SIG-M5 (cell line): ENCODE results near the gene SEMA4A.
"Not testable (repeated sequence)": the region's sequence is repeated elsewhere in the genome, so short reads cannot be mapped to it uniquely, and the experiment has no call there.

Experiments used
- DNase-seq: peaks from one replicate; lab custom pipeline; 2025; lab: John Stamatoyannopoulos, UW

SEMA4A gene

DNA sequence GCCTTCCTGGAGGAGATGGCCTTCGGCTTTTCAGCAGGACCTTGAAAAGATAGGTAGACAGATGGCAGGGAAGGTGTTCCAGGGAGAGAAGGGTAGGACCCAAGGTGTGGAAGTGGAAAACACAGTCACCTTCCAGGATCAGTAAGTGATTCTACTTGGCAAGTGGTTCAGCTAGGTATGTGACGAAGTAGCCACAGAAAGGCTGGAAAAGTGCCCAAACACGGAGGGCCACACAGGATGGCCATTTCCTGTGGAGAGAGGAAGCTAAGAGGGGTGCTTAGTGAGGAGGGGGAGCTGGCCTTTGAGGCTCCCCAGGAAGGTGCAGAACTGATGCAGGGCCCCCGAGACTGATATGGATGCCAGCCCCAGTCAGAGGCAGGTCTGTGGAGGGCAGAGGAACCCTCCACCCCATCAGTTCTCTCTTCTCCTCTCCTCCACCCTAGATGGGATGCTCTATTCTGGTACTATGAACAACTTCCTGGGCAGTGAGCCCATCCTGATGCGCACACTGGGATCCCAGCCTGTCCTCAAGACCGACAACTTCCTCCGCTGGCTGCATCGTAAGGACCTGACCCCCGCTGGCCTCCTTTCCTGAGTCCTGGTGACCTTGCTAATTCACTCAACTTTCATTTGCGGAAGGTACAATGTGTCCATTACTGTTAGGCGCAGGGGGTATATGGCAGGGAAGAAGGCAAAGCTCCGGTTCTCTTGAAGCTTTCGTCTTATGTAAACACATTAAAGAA, 6.8 kb downstream of the SEMA4A start:
- no peak for DNase-seq

DNA sequence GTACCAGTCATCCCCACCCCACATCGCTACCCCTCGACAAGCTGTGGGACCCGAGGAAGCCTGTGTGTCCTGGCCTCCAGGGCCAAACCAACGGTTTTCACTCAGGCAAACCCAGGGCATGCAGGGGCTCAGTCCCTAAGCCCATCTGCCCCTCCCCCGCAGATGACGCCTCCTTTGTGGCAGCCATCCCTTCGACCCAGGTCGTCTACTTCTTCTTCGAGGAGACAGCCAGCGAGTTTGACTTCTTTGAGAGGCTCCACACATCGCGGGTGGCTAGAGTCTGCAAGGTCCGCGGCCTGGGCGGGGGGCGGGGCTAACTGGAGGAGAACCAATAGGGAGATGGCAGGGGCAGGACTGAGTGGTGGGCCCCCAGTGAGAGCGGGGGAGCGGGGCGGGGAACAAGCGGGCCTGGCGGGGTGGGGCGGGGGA, 7.4 kb downstream of the SEMA4A start:
- DNase-seq, result no peak

DNA sequence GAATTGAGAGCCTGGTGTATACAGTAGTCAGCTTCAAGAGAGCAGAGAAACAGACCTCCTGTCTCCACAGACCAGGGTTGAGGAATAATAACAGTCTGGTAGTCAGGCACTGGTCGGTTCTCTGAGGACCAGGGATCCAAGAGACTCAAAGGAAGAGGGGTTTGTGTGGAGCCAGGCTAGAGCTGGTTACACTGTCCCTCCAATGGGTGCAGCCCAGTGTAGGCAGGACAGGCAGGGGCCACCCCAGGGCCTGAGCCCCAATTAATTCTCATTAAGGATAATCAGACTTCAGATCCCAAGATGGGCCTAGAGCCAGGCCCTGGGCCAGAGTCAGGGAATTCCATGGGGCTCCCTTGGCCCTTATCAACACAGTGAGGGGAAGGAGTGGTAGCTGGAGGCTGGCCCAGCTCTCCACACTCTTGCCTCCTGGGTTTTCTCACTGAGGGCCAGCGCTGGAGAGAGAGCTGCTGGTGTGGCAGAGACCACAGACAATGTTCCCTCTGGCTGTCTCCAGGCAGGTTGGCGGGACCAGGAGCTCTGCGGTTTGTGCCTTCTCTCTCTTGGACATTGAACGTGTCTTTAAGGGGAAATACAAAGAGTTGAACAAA, 9.1 kb downstream of the SEMA4A start:
- DNase-seq, result no peak

DNA sequence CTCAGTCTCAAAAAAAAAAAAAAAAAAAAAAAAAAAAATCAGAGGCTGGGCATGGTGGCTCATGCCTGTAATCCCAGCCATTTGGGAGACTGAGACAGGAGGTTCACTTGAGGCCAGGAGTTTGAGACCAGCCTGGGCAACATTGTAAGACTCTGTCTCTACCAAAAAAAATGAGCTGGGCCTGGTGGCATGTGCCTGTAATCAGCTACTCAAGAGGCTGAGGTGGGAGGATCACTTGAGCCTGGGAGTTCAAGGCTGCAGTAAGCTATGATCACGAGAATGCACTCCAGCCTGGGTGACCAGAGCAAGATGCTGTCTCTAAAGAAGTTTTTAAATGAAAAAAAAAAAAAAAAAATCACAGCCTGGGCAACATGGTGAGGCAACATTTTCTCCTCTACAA, 10.3 kb downstream of the SEMA4A start:
- DNase-seq, result no peak

DNA sequence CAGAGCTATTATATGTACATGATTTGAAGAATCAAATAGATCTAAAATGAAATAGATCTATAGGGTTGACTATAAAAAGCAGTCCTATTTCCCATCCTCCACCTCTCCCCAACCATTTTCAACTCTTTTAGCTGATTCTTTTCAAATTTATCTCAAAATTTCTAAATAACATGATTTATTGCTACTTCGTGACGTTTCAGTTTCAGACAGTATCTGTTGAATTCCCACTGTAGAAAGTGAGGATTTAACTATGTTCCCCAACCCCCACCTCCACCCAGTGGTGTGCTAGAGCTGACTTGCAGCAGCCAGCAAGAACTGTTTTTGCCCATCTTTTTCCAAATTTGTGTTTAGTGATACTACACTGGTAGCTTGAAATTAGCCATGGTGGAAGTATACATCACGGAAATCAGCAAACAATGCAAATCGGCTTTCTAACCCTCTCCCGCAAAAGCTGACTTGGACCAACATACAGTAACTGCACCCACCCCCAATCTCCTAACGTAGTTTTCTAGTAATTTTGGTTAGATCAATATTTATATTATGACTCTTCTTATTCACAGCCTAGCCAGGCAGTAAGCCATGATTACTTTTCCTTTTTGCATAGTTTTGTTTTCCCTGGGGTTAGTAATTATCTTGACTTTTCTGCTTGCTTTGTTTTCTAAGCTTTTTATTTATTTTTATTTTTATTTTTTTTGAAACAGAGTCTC, 10.9 kb downstream of the SEMA4A start:
- DNase-seq, result no peak

DNA sequence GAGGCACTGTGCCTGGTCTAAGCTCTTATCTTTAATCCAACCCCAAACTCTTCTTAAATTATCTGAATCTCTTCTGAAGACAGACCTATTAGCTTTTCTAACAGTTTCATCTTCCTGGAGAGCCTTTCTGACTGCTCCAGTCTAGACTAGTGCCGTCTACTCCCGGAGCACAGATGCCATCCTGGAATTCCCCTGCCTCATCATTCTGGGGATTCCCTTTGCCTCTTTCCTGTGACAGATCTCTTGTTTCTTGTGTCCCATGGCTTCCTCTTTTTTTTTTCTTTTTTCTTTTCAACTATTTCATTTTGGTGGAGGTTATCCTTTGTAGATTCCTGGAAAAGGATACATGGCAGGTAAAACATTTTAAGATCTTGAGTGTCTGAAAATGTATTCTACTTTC, 11.7 kb downstream of the SEMA4A start:
- DNase-seq, result no peak

DNA sequence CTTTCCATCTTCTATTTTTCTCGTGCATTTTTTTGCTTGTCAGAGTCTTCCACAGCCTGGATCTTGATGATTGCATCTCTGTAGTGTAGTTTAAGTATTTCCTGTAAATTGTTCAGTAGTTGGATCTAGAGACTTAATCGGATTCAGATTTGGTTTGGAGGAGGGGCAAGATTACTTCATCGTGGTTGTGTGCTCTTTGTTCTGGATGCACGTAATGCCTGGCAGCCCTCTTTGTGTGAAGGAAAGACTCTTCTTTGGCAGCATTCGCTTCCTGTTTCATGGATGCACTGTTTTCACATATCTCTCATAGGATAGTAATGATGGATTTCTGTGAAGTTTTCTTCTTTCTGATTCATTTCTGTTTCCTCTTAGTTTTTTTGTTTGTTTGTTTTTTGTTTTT, 14.2 kb downstream of the SEMA4A start:
- DNase-seq, result no peak

DNA sequence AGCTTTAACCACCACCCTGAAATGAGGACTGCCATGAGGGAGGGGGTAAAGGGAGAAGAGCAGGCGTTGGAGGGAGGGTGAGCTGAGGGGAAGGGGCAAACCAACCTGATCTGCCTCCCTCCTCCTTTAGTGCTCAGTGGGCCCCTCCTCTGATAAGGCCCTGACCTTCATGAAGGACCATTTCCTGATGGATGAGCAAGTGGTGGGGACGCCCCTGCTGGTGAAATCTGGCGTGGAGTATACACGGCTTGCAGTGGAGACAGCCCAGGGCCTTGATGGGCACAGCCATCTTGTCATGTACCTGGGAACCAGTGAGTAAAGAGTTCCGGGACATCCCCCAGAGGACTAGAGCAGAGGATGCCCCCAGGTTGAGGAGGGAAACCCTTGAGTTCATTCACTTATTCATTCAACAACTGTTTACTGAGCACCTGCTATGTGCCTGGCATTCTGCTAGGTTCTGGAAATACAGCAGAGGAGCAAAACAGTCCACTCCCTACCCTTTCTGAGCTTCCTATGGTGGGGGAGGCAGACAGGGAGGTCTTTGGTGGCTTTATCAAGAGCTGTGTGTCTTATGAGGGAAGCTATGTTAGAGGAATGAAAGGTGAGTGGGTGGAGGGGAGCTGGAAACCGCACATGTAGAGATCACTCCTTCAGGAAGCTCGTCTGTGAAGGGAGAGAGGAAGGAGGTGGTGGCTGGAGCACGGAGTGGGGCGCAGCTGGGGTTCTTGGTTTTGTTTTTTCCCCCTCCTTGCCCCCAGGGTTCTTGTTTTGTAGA, 19.5 kb downstream of the SEMA4A start:
- no peak for DNase-seq

DNA sequence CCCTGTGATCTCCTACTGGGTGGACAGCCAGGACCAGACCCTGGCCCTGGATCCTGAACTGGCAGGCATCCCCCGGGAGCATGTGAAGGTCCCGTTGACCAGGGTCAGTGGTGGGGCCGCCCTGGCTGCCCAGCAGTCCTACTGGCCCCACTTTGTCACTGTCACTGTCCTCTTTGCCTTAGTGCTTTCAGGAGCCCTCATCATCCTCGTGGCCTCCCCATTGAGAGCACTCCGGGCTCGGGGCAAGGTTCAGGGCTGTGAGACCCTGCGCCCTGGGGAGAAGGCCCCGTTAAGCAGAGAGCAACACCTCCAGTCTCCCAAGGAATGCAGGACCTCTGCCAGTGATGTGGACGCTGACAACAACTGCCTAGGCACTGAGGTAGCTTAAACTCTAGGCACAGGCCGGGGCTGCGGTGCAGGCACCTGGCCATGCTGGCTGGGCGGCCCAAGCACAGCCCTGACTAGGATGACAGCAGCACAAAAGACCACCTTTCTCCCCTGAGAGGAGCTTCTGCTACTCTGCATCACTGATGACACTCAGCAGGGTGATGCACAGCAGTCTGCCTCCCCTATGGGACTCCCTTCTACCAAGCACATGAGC, 23.3 kb downstream of the SEMA4A start:
- no peak for DNase-seq

DNA sequence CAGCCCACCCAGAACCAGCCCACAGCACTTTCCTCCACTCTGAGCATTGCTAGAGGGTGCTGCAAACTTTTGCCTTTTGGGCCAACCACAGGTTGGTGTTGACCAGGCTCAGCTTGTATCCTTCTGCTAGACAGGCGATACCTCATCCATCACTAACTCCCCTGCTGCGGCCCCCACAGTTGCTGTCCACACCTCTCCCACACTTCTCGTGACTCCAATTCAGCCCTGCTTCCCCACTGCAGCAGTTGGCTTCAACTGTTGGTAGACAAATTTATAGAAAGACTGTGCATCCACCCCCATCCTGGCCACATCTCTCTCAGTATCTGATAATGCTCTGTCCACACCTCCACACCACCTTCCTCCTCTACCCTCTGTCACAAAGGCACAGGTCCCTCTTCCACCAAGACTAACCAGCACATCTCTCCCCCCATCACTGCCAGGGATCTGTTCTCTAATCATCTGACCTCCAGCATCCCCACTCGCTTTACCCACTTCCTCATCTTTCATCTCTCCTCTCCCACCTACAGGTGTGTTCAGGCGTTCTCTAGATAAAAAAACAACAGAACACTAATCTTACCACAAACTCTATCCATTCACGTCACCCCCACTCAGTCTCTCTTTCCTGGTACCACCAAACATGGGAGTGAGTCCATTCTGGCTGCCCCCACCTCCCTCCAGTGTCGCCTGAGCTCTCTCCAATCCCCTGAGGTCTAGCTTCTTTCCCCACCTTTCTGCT, 24.7 kb downstream of the SEMA4A start:
- no peak for DNase-seq

DNA sequence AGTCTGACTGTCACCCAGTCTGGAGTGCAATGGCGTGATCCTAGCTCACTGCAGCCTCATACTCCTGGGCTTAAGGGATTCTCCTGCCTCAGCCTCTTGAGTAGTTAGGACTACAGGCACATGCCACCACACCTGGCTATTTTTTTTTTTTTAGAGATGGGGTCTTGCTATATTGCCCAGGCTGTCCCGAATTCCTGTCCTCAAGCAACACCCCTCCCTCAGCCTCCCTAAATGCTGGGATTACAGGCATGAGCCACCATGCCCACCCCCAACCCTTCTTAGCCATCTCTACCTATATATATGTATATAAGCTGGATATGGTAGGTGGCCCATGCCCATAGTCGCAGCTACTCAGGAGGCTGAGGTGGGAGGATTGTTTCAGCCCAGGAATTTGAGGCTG, 27.1 kb downstream of the SEMA4A start:
- DNase-seq, result no peak

DNA sequence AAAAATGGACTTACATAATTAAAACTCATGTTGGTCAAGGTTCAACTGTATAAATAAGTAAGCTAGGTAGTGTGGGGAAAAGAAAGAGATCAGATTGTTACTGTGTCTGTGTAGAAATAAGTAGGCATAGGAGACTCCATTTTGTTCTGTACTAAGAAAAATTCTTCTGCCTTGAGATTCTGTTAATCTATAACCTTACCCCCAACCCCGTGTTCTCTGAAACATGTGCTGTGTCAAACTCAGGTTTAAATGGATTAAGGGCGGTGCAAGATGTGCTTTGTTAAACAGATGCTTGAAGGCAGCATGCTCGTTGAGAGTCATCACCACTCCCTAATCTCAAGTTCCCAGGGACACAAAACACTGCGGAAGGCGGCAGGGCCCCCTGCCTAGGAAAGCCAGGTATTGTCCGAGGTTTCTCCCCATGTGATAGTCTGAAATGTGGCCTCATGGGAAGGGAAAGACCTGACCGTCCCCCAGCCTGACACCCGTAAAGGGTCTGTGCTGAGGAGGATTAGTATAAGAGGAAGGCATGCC, 28.1 kb downstream of the SEMA4A start:
- DNase-seq, result not testable (repeated sequence)

DNA sequence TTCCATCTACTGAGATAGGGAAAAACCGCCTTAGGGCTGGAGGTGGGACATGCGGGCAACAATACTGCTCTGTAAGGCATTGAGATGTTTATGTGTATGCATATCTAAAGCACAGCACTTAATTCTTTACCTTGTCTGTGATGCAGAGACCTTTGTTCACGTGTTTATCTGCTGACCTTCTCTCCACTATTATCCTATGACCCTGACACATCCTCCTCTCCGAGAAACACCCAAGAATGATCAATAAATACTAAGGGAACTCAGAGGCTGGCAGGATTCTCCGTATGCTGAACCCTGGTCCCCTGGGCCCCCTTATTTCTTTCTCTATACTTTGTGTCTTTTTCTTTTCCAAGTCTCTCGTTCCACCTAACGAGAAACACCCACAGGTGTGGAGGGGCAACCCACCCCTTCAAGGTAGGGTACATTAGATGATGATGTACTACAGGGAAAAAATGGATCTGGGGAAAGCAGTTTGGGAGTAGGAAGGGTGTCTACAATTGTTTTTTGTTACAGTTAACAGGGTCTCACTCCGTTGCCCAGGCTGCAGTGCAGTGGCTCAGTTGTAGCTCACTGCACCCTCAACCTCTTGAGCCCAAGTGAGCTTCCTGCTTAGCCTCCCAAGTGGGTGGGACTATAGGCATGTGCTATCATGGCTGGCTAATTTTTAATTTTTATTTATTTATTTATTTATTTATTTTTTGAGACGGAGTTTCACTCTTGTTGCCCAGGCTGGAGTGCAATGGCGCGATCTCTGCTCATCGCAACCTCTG, 28.8 kb downstream of the SEMA4A start:
- not testable (repeated sequence) for DNase-seq

DNA sequence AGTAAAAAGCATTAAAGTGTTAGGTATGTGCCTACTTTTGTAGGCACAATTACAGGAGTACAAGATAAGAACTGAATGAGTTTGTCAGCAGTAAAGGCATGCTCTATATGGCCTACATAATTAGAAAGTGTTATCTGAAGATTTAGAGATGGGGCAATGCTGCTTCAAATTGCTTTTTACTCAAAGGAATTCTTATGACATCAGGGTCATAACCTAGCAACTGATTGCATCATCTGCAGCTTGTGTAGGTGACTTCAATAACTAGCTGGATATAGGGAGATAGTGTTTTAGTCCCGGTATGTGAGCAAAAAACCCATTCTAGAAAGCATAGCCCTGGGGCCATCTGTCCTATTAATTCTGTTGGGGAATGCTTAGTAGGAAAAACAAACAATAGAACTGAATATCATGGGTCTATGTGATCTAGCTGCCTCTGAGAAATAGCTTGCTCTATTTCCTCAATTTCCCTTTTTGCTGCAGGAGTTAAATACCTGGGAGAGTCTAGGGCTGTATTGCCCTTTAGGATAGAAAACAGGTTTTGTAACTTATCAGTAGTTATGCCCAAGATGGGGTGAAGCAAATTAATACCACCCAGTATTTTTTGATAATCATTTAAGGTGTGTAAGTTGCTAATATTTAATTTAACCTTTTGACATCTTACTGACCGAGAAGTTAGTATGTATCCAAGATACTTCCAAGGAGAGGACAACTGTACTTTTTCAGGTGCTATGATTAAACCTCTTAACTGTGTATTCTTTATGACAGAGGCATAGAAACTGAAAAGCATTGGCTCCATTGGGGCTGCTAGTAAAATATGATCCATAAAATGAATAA, 33.2 kb downstream of the SEMA4A start:
- not testable (repeated sequence) for DNase-seq

DNA sequence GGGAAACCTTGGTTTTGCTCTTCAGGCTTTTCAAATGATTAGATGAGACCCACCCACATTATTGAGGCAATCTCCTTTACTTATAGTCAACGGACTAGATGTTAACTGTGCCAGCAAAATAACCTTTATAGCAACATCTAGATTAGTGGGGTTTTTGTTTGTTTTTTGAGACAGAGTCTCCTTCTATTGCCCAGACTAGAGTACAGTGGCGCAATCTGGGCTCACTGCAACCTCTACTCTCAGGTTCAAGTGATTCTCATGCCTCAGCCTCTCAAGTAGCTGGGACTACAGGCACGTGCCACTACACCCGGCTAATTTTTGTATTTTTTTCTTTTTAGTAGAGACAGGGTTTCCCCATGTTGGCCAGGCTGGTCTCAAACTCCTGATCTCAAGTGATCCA, 36.9 kb downstream of the SEMA4A start:
- not testable (repeated sequence) for DNase-seq

DNA sequence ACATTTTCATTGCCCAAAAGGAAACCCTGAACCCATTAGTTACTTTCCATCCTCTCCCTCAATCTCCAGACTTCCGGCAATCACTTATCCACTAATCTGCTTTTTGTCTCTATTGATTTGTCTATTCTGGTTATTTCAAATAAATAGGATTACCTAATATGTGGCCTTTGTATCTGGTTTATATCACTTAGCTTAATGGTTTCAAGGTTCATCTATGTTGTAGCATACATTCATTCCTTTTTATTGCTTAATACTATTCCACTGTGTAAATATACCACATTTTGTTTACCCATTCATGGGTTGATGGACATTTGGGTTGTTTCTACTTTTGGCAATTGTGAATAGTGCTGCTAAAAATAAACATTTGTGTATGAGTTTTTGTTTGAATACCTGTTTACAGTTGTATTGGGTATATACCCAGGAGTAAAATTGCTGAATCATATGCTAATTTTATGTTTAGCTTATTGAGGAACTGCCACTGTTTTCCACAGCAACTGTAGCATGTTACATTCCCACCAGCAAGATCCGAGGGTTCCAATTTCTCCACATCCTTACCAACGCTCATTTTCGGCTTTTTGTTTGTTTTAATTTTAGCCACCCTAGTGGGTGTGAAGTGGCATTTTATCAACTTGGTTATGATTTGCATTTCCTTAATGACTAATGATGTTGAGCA, 38.0 kb downstream of the SEMA4A start:
- no peak for DNase-seq

DNA sequence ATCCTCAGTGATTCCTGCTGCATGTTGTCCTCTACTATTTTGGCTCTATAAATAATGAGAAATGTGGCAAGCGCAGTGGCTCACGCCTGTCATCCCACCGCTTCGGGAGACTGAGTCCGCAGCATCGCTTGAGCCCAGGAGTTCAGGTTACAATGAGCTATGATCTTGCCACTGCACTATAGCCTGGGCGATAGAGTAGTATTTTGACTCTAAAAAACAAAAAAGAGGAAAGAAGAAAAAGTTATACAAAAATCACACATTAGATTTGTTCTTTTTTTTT, 39.8 kb downstream of the SEMA4A start:
- DNase-seq, result no peak

DNA sequence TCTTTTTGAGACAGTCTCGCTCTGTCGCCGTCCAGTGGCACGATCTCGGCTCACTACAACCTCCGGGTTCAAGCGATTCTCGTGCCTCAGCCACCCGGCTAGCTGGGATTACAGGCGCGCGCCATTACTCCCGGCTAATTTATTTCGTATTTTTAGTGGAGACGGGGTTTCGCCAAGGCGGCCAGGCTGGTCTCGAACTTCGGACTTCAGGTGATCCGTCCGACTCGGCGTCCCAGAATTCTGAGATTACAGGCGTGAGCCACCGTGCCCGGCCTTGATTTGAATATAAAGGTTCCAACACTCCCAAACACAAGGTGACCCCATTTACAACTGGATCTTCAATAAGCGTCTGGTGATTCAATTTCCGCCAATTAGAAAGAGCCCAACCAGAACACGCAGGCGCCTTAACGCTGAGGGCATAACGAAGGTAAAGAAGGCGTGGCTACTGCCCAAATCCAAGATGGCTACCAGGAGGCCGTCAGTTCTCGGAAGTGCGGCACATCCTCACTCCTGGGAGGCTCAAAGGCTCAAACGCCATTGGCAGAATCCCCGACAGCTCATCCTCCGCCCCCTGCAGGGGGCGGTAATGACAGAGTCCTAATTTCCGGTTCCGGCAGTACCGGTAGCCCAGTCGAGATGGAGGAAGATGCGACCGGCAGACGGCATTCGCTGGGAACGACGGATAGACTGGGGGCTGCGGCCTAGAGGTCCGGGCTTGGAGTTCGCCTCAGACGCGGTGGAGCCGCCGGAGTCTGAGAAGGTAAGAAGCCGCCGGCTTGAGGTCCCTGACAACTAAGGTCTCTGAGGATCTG, 40.3 kb downstream of the SEMA4A start, which contains the start of gene SLC25A44:
Gene SLC25A44, plus strand, starts transcription at position 617 of the 812 bp plus-strand sequence. CDS start 5,744 bp downstream, outside the sequence.
- peak; percentile 99 for DNase-seq
